Measurements from ENCODE around the gene PTK7. TPM values are rescaled to one million over a fixed set of nuclear protein-coding genes. Genes with fewer than 3 reads are reported as not detected.

PTK7 gene
- total RNA-seq, 4 donors from 2014 or later: 6.8 to 10.8 (median 8.0) TPM

GRCh38 chr6:43124481-43124880, 48.4 kb downstream of the PTK7 start:
- H3K36me3 ChIP-seq: no peaks in the 10 kb centered on the region
- H3K27me3 ChIP-seq: no peaks in the 10 kb centered on the region
- H3K9me3 ChIP-seq: no peaks in the 10 kb centered on the region
- peaks cover 3 to 39% (median 31%) of the 10 kb centered on the region in 4 donors for H3K4me1 ChIP-seq
- intact Hi-C loops (cut with DNase I): no loop called here
- H3K27ac ChIP-seq (replicated peaks in 1 of 4): peak overlapping the region in 1 of 4 donors; percentile 71
- no peak for DNase-seq (ENCODE audit: extremely low spot score)
- WGBS: 78% methylated on average over 6 of the region's 6 CpGs
- no peak overlapping the region for H3K4me3 ChIP-seq
- no peak for TF ChIP-seq EP300 (IDR thresholded peaks at IDR 0.05)
- no peak for TF ChIP-seq POLR2A (IDR thresholded peaks at IDR 0.05; ENCODE audit: low read depth)
- no peak for TF ChIP-seq POLR2AphosphoS5 (IDR thresholded peaks at IDR 0.05)
- no peak for TF ChIP-seq CTCF (IDR thresholded peaks at IDR 0.05)

GRCh38 chr6:43125119-43125518, 49.0 kb downstream of the PTK7 start:
- TF ChIP-seq POLR2A (IDR thresholded peaks at IDR 0.05; ENCODE audit: low read depth): no peak
- no peak for TF ChIP-seq POLR2AphosphoS5 (IDR thresholded peaks at IDR 0.05)
- no peak for TF ChIP-seq CTCF (IDR thresholded peaks at IDR 0.05)
- no peak for TF ChIP-seq EP300 (IDR thresholded peaks at IDR 0.05)

GRCh38 chr6:43125555-43125954, 49.4 kb downstream of the PTK7 start:
- H3K27me3 ChIP-seq: no peaks in the 10 kb centered on the region
- intact Hi-C loops (cut with DNase I): loop anchor here (5.0 kb wide), 1 partner anchor 48 kb away; the partner anchor contains the start of gene PTK7
- no peak overlapping the region for H3K27ac ChIP-seq (replicated peaks in 1 of 4)
- H3K9me3 ChIP-seq: no peaks in the 10 kb centered on the region
- no peak for DNase-seq (ENCODE audit: extremely low spot score)
- H3K36me3 ChIP-seq: no peaks in the 10 kb centered on the region
- 100% methylated on average over 1 of the region's 1 CpG for WGBS
- H3K4me3 ChIP-seq: no peak overlapping the region
- H3K4me1 ChIP-seq: peaks cover 2 to 41% (median 29%) of the 10 kb centered on the region in 4 donors
- TF ChIP-seq POLR2AphosphoS5 (IDR thresholded peaks at IDR 0.05): no peak
- no peak for TF ChIP-seq EP300 (IDR thresholded peaks at IDR 0.05)
- no peak for TF ChIP-seq CTCF (IDR thresholded peaks at IDR 0.05)
- no peak for TF ChIP-seq POLR2A (IDR thresholded peaks at IDR 0.05; ENCODE audit: low read depth)

More at GRCh38 chr6:43125119-43125518, 49.0 kb downstream of the PTK7 start:
- WGBS: 65% methylated on average over 4 of the region's 6 CpGs
- Histone ChIP-seq H3K36me3 (no peaks in the 10 kb centered on the region), H3K4me1 (peaks cover 3 to 44% (median 31%) of the 10 kb centered on the region in 4 donors), H3K27me3 (no peaks in the 10 kb centered on the region), H3K27ac (replicated peaks in 1 of 4) (no peak overlapping the region), H3K4me3 (no peak overlapping the region), H3K9me3 (no peaks in the 10 kb centered on the region)
- DNase-seq (ENCODE audit: extremely low spot score): no peak
- intact Hi-C loops (cut with DNase I): loop anchor here (5.0 kb wide), 1 partner anchor 48 kb away; the partner anchor contains the start of gene PTK7

GRCh38 chr6:43127180-43127579, 51.1 kb downstream of the PTK7 start:
- no peak for DNase-seq (ENCODE audit: extremely low spot score)
- TF ChIP-seq CTCF (IDR thresholded peaks at IDR 0.05) (no peak), POLR2AphosphoS5 (IDR thresholded peaks at IDR 0.05) (no peak), EP300 (IDR thresholded peaks at IDR 0.05) (no peak)
- H3K36me3 ChIP-seq: no peaks in the 10 kb centered on the region
- H3K4me1 ChIP-seq: peaks cover 0 to 27% (median 20%) of the 10 kb centered on the region in 4 donors
- H3K9me3 ChIP-seq: no peaks in the 10 kb centered on the region
- H3K4me3 ChIP-seq: no peak overlapping the region
- H3K27ac ChIP-seq (replicated peaks in 1 of 4): peak overlapping the region in 1 of 4 donors; percentile 7
- H3K27me3 ChIP-seq: no peaks in the 10 kb centered on the region
- intact Hi-C loops (cut with DNase I): loop anchor here (5.0 kb wide), 1 partner anchor 50 kb away; the partner anchor contains the start of gene PTK7
- 70% methylated on average over 3 of the region's 12 CpGs for WGBS

- Histone ChIP-seq H3K27me3 (no peaks in the 10 kb centered on the region), H3K4me3 (no peak overlapping the region), H3K27ac (replicated peaks in 1 of 4) (peak overlapping the region in 1 of 4 donors; percentile 7), H3K9me3 (no peaks in the 10 kb centered on the region), H3K36me3 (no peaks in the 10 kb centered on the region), H3K4me1 (peaks cover 0 to 26% (median 18%) of the 10 kb centered on the region in 4 donors)
- WGBS: 44% methylated on average over 11 of the region's 11 CpGs
- TF ChIP-seq POLR2AphosphoS5 (IDR thresholded peaks at IDR 0.05) (no peak), POLR2A (IDR thresholded peaks at IDR 0.05; ENCODE audit: low read depth) (no peak), EP300 (IDR thresholded peaks at IDR 0.05) (no peak), CTCF (IDR thresholded peaks at IDR 0.05) (no peak)
- no peak for DNase-seq (ENCODE audit: extremely low spot score)
- intact Hi-C loops (cut with DNase I): loop anchor here (5.0 kb wide), 1 partner anchor 51 kb away; the partner anchor contains the start of gene PTK7
These were observed 51.8 kb downstream of the PTK7 start for GRCh38 chr6:43127877-43128276.
